PFSK-1 (cell line): ENCODE results near the gene SBSN.
A peak's percentile ranks its signal among the peaks of the same experiment; 100 is the strongest.

Experiments
- FOXP2 ChIP-seq: optimal IDR thresholded peaks from 2 replicates; pipeline ENCODE3; 2011; ENCODE audit warnings: borderline replicate concordance, control low read depth, inconsistent platforms; ENCODE audit not compliant: insufficient read depth; ENCODE audit errors: extremely low read length, extremely low read depth
- POLR2AphosphoS5 ChIP-seq: IDR thresholded peaks from 2 replicates; pipeline ENCODE4 v1.6.1; 2012; ENCODE audit warnings: low read depth, mild to moderate bottlenecking, control low read depth, low read length, moderate library complexity
- REST ChIP-seq, 2 experiments: IDR thresholded peaks; 2 replicates each; pipeline versions ENCODE4 v1.6.1 to v1.8.0; 2011 to 2012; ENCODE audit warnings: low read depth in 2 of 2, low read length in 2 of 2, control low read depth in 1 of 2, inconsistent platforms in 1 of 2, mild to moderate bottlenecking in 1 of 2, moderate library complexity in 1 of 2; ENCODE audit not compliant: insufficient read depth in 1 of 2
- SIN3A ChIP-seq: IDR thresholded peaks from 2 replicates; pipeline ENCODE4 v1.6.1; 2012; ENCODE audit warnings: mild to moderate bottlenecking, low read length, moderate library complexity, borderline replicate concordance; ENCODE audit not compliant: insufficient read depth
- TAF1 ChIP-seq: IDR thresholded peaks from 2 replicates; pipeline ENCODE4 v1.6.1; 2012; ENCODE audit warnings: low read length, control low read depth, borderline replicate concordance; ENCODE audit not compliant: insufficient read depth

SBSN gene

GRCh38 chr19:35544110-35544802 is 16.1 kb upstream of the SBSN start:
- TF ChIP-seq REST (IDR thresholded peaks at IDR 0.05; ENCODE audit: insufficient read depth in 1 of 2, low read depth in 2 of 2, low read length in 2 of 2) = no peak
- TF ChIP-seq SIN3A = no peak
- no peak for TF ChIP-seq TAF1
- TF ChIP-seq POLR2AphosphoS5 = no peak
- no peak for TF ChIP-seq FOXP2

GRCh38 chr19:35543280-35544109 is 15.4 kb upstream of the SBSN start:
- TF ChIP-seq TAF1 = no peak
- TF ChIP-seq POLR2AphosphoS5 = peak; percentile 43; the same call in 1 of the 2 replicates
- TF ChIP-seq REST (IDR thresholded peaks at IDR 0.05; ENCODE audit: insufficient read depth in 1 of 2, low read depth in 2 of 2, low read length in 2 of 2) = no peak

GRCh38 chr19:35542209-35542608 is 14.1 kb upstream of the SBSN start:
- no peak for TF ChIP-seq TAF1
- TF ChIP-seq SIN3A = no peak
- no peak for TF ChIP-seq FOXP2
- no peak for TF ChIP-seq POLR2AphosphoS5
- no peak for TF ChIP-seq REST (IDR thresholded peaks at IDR 0.05; ENCODE audit: insufficient read depth in 1 of 2, low read depth in 2 of 2, low read length in 2 of 2)

GRCh38 chr19:35540356-35540927 is 12.3 kb upstream of the SBSN start:
- TF ChIP-seq FOXP2 (no peak), POLR2AphosphoS5 (no peak), TAF1 (no peak), SIN3A (no peak), REST (IDR thresholded peaks at IDR 0.05; ENCODE audit: insufficient read depth in 1 of 2, low read depth in 2 of 2, low read length in 2 of 2) (no peak)
